Mesenchymal stem cell (in vitro differentiated cells and primary cell): ENCODE measurements around the gene SLC1A7.
A peak's percentile ranks its signal among the peaks of the same experiment; 100 is the strongest.

ENCODE experiments used
- DNase-seq: peaks from one replicate; pipeline ENCODE4 v3.0.0-alpha.2; 2013
- H2AFZ ChIP-seq: one replicate; pipeline ENCODE4 v1.6.1; 2013; ENCODE audit warnings: low read depth, mild to moderate bottlenecking, control low read depth, inconsistent platforms, low read length, moderate library complexity
- H2AK5ac ChIP-seq: 2 replicates; pipeline ENCODE4 v1.6.1; 2013; ENCODE audit warnings: low read length, moderate library complexity, mild to moderate bottlenecking, inconsistent platforms; ENCODE audit not compliant: severe bottlenecking
- H2BK120ac ChIP-seq: one replicate; pipeline ENCODE4 v1.6.1; 2013; ENCODE audit warnings: low read depth, mild to moderate bottlenecking, inconsistent platforms, low read length, moderate library complexity
- H2BK12ac ChIP-seq, 2 experiments: one replicate each; pipeline ENCODE4 v1.6.1; 2013; ENCODE audit warnings: inconsistent platforms in 2 of 2, low read length in 2 of 2, mild to moderate bottlenecking in 2 of 2, moderate library complexity in 2 of 2, control low read depth in 1 of 2
- H2BK15ac ChIP-seq: one replicate; pipeline ENCODE4 v1.6.1; 2013; ENCODE audit warnings: mild to moderate bottlenecking, low read depth, inconsistent platforms; ENCODE audit not compliant: poor library complexity, severe bottlenecking
- H2BK5ac ChIP-seq: 2 replicates; pipeline ENCODE4 v1.6.1; 2013; ENCODE audit warnings: low read depth, mild to moderate bottlenecking, low read length, control low read depth, inconsistent platforms; ENCODE audit not compliant: poor library complexity, severe bottlenecking
- H3K14ac ChIP-seq, 2 experiments: one replicate each; pipeline ENCODE4 v1.6.1; 2013; ENCODE audit warnings: inconsistent platforms in 2 of 2, low read length in 2 of 2, control low read depth in 1 of 2, mild to moderate bottlenecking in 1 of 2, moderate library complexity in 1 of 2
- H3K18ac ChIP-seq, 2 experiments: one replicate each; pipeline ENCODE4 v1.6.1; 2013; ENCODE audit warnings: inconsistent platforms in 2 of 2, low read length in 2 of 2, control low read depth in 1 of 2, low read depth in 1 of 2, mild to moderate bottlenecking in 1 of 2
- H3K23ac ChIP-seq, 2 experiments: one replicate each; pipeline ENCODE4 v1.6.1; 2013; ENCODE audit warnings: inconsistent platforms in 2 of 2, low read length in 2 of 2, mild to moderate bottlenecking in 2 of 2, moderate library complexity in 2 of 2, control low read depth in 1 of 2
- H3K27ac ChIP-seq: 2 replicates; pipeline ENCODE4 v1.5.1; 2013; ENCODE audit warnings: mild to moderate bottlenecking, moderate library complexity, low read length, control low read depth, inconsistent platforms; ENCODE audit not compliant: poor library complexity, severe bottlenecking
- H3K27me3 ChIP-seq, 2 experiments: 2 replicates each; pipeline versions ENCODE4 v1.6.1 to v1.7.0; 2013; ENCODE audit warnings: low read length in 2 of 2, mild to moderate bottlenecking in 2 of 2, moderate library complexity in 2 of 2, control low read depth in 1 of 2, inconsistent platforms in 1 of 2; ENCODE audit not compliant: control insufficient read depth in 1 of 2, insufficient read depth in 1 of 2
- H3K36me3 ChIP-seq, 2 experiments: 2 replicates each; pipeline versions ENCODE4 v1.6.1 to v1.7.0; 2013; ENCODE audit warnings: low read length in 2 of 2, control low read depth in 1 of 2, inconsistent platforms in 1 of 2, low read depth in 1 of 2, mild to moderate bottlenecking in 1 of 2; ENCODE audit not compliant: insufficient read depth in 2 of 2, control insufficient read depth in 1 of 2
- H3K4ac ChIP-seq, 2 experiments: one replicate each; pipeline ENCODE4 v1.6.1; 2013; ENCODE audit warnings: inconsistent platforms in 2 of 2, low read length in 2 of 2, mild to moderate bottlenecking in 2 of 2, moderate library complexity in 2 of 2, control low read depth in 1 of 2, low read depth in 1 of 2
- H3K4me1 ChIP-seq: 2 replicates; pipeline ENCODE4 v1.6.1; 2013; ENCODE audit warnings: low read depth, low read length, control low read depth; ENCODE audit not compliant: control insufficient read depth, insufficient read depth
- H3K4me2 ChIP-seq: 2 replicates; pipeline ENCODE4 v1.6.1; 2013; ENCODE audit warnings: low read length, mild to moderate bottlenecking, inconsistent platforms; ENCODE audit not compliant: poor library complexity, severe bottlenecking
- H3K4me3 ChIP-seq, 2 experiments: 2 replicates each; pipeline versions ENCODE4 v1.5.1 to v1.7.0; 2013; ENCODE audit warnings: low read length in 2 of 2, mild to moderate bottlenecking in 2 of 2, control low read depth in 1 of 2, low read depth in 1 of 2; ENCODE audit not compliant: insufficient read depth in 1 of 2
- H3K79me1 ChIP-seq: replicated peaks from 2 replicates; pipeline ENCODE4 v1.6.1; 2013; ENCODE audit warnings: mild to moderate bottlenecking, control low read depth, low read length, inconsistent platforms; ENCODE audit not compliant: poor library complexity, severe bottlenecking
- H3K9ac ChIP-seq: 2 replicates; pipeline ENCODE4 v1.7.0; 2013; ENCODE audit warnings: mild to moderate bottlenecking, low read length, moderate library complexity
- H3K9me3 ChIP-seq: 2 replicates; pipeline ENCODE4 v1.7.0; 2013; ENCODE audit warnings: mild to moderate bottlenecking, low read length; ENCODE audit not compliant: control insufficient read depth
- H4K8ac ChIP-seq: one replicate; pipeline ENCODE4 v1.6.1; 2013; ENCODE audit warnings: inconsistent platforms, mild to moderate bottlenecking, low read length, moderate library complexity
- H4K91ac ChIP-seq: one replicate; pipeline ENCODE4 v1.6.1; 2013; ENCODE audit warnings: mild to moderate bottlenecking, low read length, inconsistent platforms
- WGBS: methylation state at CpG from one replicate; pipeline ENCODE4 v1.1.7; 2013; ENCODE audit warnings: mixed read lengths; 5-methylcytosine and 5-hydroxymethylcytosine counted together

SLC1A7 gene

GRCh38 chr1:53176452-53177208 lies 34.2 kb upstream of the SLC1A7 start:
- Histone ChIP-seq H3K9ac (peak overlapping the region; percentile 30), H2AK5ac (no peak overlapping the region), H3K27me3 (no peaks in the 10 kb centered on the region), H3K36me3 (no peaks in the 10 kb centered on the region), H3K14ac (peak overlapping the region in 1 of 2 experiments; percentile 5), H2AFZ (no peak overlapping the region), H4K8ac (no peak overlapping the region), H2BK15ac (no peak overlapping the region), H4K91ac (peak overlapping the region; percentile 64), H3K4me2 (no peak overlapping the region), H3K9me3 (no peaks in the 10 kb centered on the region), H2BK12ac (peak overlapping the region; percentile 17 to 59), H3K18ac (peak overlapping the region in 1 of 2 experiments; percentile 58), H3K27ac (no peak overlapping the region), H3K23ac (no peak overlapping the region), H2BK120ac (no peak overlapping the region), H3K4ac (no peak overlapping the region), H3K4me1 (peaks cover 3% of the 10 kb centered on the region), H2BK5ac (no peak overlapping the region), H3K79me1 (no peaks in the 10 kb centered on the region), H3K4me3 (no peak overlapping the region)
- DNase-seq, result peak; percentile 57
- WGBS, result 76% methylated on average over 10 of the region's 10 CpGs

- Histone ChIP-seq H3K9me3 (no peaks in the 10 kb centered on the region), H3K9ac (peak overlapping the region; percentile 1), H3K27me3 (no peaks in the 10 kb centered on the region), H3K4me3 (no peak overlapping the region), H2AK5ac (no peak overlapping the region), H3K79me1 (no peaks in the 10 kb centered on the region), H2AFZ (no peak overlapping the region), H3K27ac (no peak overlapping the region), H3K4me1 (peaks cover 5% of the 10 kb centered on the region), H3K18ac (peak overlapping the region in 1 of 2 experiments; percentile 80), H3K36me3 (no peaks in the 10 kb centered on the region), H3K23ac (no peak overlapping the region), H2BK120ac (no peak overlapping the region), H4K8ac (no peak overlapping the region), H2BK12ac (peak overlapping the region in 1 of 2 experiments; percentile 45), H3K4ac (peak overlapping the region in 1 of 2 experiments; percentile 71), H3K14ac (no peak overlapping the region), H3K4me2 (no peak overlapping the region), H4K91ac (no peak overlapping the region), H2BK15ac (no peak overlapping the region), H2BK5ac (no peak overlapping the region)
- DNase-seq, result no peak
- WGBS, result 95% methylated on average over 9 of the region's 10 CpGs
These were observed 32.8 kb upstream of the SLC1A7 start for GRCh38 chr1:53174971-53175913.

GRCh38 chr1:53172426-53173128 lies 30.1 kb upstream of the SLC1A7 start:
- DNase-seq, result peak; percentile 74
- Histone ChIP-seq H3K4me3 (no peak overlapping the region), H4K8ac (peak overlapping the region; percentile 78), H3K4me1 (peaks cover 5% of the 10 kb centered on the region), H2BK12ac (peak overlapping the region; percentile 51 to 57), H3K36me3 (no peaks in the 10 kb centered on the region), H2AFZ (no peak overlapping the region), H3K27me3 (no peaks in the 10 kb centered on the region), H2BK15ac (no peak overlapping the region), H3K27ac (no peak overlapping the region), H2AK5ac (peak overlapping the region; percentile 46), H4K91ac (peak overlapping the region; percentile 76), H2BK120ac (no peak overlapping the region), H3K9ac (peak overlapping the region; percentile 43), H3K23ac (no peak overlapping the region), H3K9me3 (no peaks in the 10 kb centered on the region), H3K18ac (peak overlapping the region in 1 of 2 experiments; percentile 54), H3K14ac (no peak overlapping the region), H3K4me2 (no peak overlapping the region), H3K4ac (peak overlapping the region in 1 of 2 experiments; percentile 81), H2BK5ac (no peak overlapping the region), H3K79me1 (no peaks in the 10 kb centered on the region)
- 53% methylated on average over 6 of the region's 6 CpGs for WGBS
